HG03135 (cell line): ENCODE measurements around the gene SPACA9.
A peak's percentile ranks its signal among the peaks of the same experiment; 100 is the strongest.

ENCODE experiments used
- ATAC-seq: cut with Tn5 transposase; IDR thresholded peaks from one replicate; pipeline ENCODE4 v1.9.1; 2021; ENCODE audit warnings: mild to moderate bottlenecking, moderate library complexity; ENCODE audit not compliant: unreplicated experiment

SPACA9 gene

DNA sequence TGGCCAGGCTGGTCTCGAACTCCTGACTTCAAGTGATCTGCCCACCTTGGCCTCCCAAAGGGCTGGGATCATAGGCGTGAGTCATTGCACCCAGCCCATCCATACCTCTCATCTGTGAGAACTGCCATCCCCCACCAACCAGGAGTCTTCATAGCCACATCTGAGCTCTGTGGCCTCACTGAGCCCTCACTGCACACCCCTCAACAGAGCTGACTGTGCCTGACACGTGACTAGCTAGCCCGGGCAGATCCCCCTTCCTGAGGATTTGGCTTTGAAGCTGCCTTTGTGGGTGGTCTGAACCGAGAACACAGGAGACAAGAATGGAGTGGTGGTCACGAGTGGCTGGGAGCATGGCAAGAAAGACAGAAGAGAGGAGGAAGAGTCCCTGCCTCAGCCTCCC lies 16.2 kb upstream of the SPACA9 start:
- ATAC-seq: no peak

DNA sequence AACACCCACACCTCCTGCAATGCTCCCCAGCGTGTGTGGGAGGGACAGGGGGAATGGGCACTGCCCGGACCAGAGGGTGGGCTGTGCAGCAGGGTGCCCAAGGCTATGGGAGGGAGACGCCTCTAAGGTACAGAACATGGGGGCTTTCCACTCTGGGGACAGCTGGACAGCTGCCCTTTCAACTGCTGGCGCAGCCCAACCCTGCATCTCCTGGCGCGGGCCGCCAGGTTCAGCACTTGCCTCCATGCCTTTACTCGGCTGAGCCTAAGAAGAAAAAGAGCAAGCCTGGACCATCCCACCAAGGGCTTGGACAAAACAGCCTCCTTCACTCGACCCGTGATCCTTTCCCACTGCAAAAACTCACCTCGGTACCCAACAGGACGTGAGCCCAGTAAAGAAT lies 15.6 kb upstream of the SPACA9 start:
- ATAC-seq: no peak

GRCh38 chr9:132864277-132864676 lies 14.4 kb upstream of the SPACA9 start:
- no peak for ATAC-seq

DNA sequence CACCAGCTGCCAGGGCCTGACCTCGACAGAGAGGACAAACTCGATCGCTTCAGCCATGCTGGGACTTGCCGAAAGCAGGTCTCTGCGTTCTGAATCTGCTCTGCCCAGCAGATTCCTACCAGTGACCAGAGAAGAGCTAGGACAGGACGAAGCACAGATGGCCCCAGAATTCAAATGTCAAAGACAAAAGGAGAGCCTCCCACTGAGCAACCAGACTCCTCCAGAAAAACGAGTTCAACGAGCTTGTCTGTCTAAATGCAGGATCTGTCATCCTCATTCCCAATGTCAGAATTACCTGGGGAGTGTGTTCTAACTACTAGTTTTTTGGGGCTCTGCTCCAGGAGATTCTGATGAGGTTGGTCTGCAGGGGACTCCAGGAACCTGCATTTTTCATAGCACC lies 14.0 kb upstream of the SPACA9 start:
- ATAC-seq: no peak

DNA sequence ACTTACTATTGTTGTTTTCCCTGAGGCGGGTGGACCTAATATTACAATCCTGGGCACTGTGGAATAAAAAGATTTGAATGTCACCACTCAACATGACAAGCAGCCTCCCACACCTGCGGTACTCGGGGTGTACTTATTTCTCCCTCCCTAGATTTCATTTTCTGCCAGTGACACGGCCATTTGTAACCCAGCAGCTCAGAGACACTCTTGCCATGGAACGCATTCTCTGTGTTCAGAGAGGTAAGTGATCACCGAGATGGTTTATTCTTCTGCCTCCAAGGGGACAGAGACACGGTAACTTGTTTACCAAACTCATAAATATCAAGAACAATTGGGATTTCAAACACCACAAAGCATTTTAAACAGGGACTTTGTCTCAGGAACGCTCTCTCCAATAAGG lies 11.8 kb upstream of the SPACA9 start:
- ATAC-seq: no peak

DNA sequence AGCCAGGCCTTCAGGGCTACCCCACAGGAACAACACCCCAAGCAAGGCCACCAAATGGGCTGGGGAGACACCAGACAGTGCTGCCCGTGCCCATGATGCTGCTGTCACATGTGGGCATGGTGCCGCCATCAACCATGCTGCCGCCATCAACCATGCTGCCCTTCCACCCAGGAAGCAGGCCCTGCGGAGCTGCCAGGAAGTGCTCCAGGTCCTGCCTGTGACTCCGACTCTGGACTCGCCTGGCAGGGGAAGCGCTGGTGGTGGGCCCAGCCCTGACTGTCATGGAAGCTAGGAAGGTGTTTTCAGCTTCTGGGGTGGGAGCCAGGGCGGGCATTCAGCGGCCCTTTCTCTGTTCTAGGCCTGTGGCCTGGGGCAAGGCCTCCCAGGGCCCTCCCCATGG lies 9.4 kb upstream of the SPACA9 start:
- no peak for ATAC-seq

- no peak for ATAC-seq
These were observed 5.3 kb upstream of the SPACA9 start for GRCh38 chr9:132873403-132873802.

DNA sequence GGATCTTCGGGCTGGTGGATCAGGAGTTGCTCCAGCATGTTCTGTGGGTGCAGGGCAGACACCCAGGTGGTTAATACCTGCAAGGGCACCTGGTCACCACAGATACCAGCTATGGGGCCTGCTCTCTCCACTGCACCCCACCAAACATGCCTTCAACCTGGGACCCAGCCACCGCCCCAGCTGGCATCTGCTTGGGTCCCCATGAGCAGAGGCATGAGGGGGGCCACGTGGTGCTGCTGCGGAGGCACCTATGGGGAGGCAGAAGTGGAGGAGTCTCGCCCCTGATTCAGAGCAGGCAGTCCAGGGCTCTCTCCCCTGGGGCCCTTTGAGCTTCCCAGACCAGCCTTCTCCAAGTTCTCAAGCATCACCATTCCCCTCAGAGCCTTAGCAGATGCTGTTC lies 3.5 kb upstream of the SPACA9 start:
- no peak for ATAC-seq

GRCh38 chr9:132876849-132877248 lies 1.8 kb upstream of the SPACA9 start:
- no peak for ATAC-seq

DNA sequence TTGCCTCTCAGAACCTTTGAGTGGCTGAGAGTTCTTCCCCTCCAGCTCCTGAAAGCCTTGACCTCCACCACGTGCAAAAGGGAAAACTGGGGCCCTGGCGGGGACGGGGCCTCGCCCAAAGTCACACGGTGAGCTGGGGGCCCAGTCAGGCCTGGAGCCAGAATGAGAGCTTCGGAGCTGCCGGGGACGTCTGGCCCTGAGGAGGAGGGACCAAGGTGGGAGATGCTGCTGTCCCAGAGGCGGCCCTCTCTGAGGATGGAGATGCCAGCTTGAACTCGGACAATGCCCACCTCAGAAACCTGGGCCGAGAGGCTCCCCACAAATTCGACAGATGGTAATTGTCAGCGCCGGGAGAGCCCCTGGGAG lies 1.3 kb upstream of the SPACA9 start:
- no peak for ATAC-seq

- peak; percentile 66 for ATAC-seq
These were observed 639 bp upstream of the SPACA9 start, which contains the start of gene AK8 for GRCh38 chr9:132877824-132878694. TSS of gene AK8 (minus strand) at chr9:132878284. CDS start at chr9:132878255, 29 bp downstream.

DNA sequence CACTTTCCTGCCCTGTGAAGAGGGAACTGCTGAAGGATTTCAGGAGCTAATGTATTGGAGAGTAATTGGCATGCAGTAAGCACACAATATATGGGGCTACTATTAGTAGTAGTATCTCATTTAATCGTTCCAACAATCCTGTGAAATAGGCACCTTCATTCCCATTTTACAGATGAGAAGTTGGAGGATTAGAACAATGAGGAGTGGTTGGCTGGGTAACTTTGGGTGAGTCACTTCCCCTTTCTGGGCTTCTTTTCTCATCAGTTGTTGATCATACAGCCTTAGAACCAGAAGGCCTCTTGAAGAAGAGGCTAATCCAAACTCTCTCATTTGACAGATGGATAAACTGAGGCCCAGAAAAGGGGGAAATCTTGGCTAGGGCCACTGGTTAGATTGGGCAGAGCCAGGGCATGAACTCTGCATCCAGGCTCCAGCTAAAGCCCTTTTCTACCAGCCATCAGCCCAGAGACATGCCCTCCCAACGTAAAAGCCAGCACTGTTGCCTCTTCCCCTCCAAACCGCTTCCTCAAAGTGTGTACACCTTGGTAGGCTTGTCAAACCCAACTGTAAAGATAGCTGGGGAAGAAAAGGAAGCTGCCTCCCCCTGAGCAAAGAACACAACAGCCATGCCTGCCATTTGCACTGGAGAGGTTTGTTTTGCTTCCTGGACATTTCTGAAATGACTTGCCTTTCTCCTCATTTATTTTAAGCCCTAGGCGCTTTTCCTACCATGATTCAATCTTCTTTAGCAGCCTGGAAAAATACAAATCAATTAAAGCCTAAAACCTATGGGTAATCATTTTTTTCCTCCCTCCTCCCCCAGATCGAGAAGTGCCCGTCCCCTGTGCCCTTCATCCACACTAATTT lies 992 bp downstream of the SPACA9 start:
- no peak for ATAC-seq

GRCh38 chr9:132880324-132880661 lies 1.6 kb downstream of the SPACA9 start:
- no peak for ATAC-seq

GRCh38 chr9:132881826-132882225 lies 3.1 kb downstream of the SPACA9 start:
- ATAC-seq: no peak

DNA sequence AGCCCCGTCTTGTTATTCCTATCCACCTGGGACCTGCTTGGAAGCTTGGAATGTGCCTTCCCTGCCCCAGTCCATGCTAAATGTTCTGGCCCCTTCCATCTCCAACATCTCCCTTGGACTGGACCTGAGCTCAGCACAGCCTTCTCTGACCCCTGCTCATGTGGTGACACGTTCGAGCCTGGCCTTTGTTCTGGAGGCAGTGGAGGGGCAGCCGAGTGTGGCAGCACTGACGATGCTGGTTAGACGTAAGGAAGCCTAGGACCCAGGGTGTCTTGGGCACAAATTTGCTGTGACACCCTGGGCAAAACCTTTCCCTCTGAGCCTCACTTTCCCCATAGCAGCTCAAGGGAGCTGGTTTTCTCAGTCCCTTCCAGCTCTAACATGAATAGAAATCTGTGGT lies 3.9 kb downstream of the SPACA9 start:
- no peak for ATAC-seq

- no peak for ATAC-seq
These were observed 4.9 kb downstream of the SPACA9 start for GRCh38 chr9:132883349-132884294.

GRCh38 chr9:132885720-132886333 lies 7.1 kb downstream of the SPACA9 start:
- ATAC-seq: no peak

- ATAC-seq: no peak
These were observed 7.6 kb downstream of the SPACA9 start for GRCh38 chr9:132886334-132886725.

DNA sequence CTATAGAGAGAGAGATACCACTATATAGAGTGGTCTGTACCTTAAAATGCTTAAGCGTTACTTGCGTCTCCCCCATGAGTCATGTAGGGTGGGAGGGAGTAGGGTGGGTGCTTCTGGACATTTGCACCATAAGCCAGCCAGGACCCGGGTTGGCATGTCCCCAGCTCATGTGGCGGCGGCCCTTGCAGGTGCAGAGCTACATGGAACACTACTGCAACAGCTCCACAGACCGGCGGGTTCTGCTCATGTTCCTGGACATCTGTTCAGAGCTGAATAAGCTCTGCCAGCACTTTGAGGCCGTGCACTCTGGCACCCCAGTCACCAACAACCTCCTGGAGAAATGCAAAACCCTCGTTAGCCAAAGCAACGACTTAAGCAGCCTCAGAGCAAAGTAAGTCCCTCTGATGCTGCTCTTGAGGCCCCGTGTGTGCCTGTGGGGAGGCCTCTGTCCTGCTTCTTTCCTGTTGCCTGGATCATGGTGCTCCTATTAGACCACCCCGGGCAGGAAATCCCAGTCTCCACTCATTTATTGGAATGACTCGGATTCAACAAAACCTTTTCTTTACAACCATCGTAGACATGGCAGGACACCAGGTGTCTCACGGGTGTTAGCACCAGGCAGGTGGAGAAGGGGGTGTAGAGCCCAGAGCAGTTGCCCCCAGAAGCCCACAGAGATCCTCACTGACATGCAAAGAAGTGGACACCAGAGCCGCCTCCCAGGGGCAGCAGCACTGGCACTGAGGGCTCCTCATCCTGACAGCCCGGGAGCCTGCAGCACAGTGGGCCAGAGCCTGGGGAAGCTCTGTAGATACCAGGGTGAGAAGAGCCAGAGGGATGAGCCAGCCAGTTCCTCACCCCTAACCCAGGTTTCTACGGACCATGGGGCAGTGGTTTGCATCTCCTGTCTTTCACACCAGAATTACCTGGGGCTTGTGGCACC lies 8.8 kb downstream of the SPACA9 start:
- ATAC-seq: no peak
